IMR-90 (cell line): ENCODE measurements around the gene SLC46A1. TPM values are rescaled to one million over a fixed set of nuclear protein-coding genes. Genes with fewer than 3 reads are reported as not detected.
A peak's percentile ranks its signal among the peaks of the same experiment; 100 is the strongest.

ENCODE experiments used
- ATAC-seq: fragments of 200-7000 bp; cut with Tn5 transposase; 2 replicates; pipeline ENCODE4 v1.9.1; 2020; ENCODE audit warnings: low read depth, mild to moderate bottlenecking, moderate library complexity
- BruUV-seq: library from RNA; stranded (reverse); fragments of 400-500 nt; replicated peaks from 2 replicates; lab custom pipeline; 2021; lab: Mats Ljungman, UMichigan
- CTCF ChIA-PET: fragments of 300-600 bp; formaldehyde crosslinking; extraction: SDS; loops from one replicate; lab custom pipeline; 2021; ENCODE audit warnings: antibody characterized with exemption; lab: Yijun Ruan, JAX
- POLR2A ChIA-PET: fragments of 300-600 bp; sonication (Branson Sonifier 250); formaldehyde crosslinking; loops from one replicate; lab custom pipeline; 2022; ENCODE audit warnings: antibody characterized with exemption; ENCODE audit not compliant: unreplicated experiment; lab: Charles Lee
- DNase-seq: peaks from one replicate; pipeline ENCODE4 v3.0.0; 2013
- H2AFZ ChIP-seq: replicated peaks from 2 replicates; pipeline ENCODE3; 2013; ENCODE audit warnings: low read length, mild to moderate bottlenecking; ENCODE audit not compliant: poor library complexity
- H2AK5ac ChIP-seq: 2 replicates; pipeline ENCODE4 v1.6.1; 2013; ENCODE audit warnings: low read depth, low read length, inconsistent platforms
- H2AK9ac ChIP-seq: replicated peaks from 2 replicates; pipeline ENCODE3; 2013; ENCODE audit warnings: mild to moderate bottlenecking, low read depth, low read length, moderate library complexity; ENCODE audit not compliant: poor library complexity
- H2BK120ac ChIP-seq: 2 replicates; pipeline ENCODE4 v1.6.1; 2013; ENCODE audit warnings: low read depth, low read length, inconsistent platforms
- H2BK15ac ChIP-seq: 3 replicates; pipeline ENCODE4 v1.6.1; 2013; ENCODE audit warnings: low read depth, low read length, inconsistent platforms
- H2BK20ac ChIP-seq: 2 replicates; pipeline ENCODE4 v1.6.1; 2013; ENCODE audit warnings: low read depth, mild to moderate bottlenecking, inconsistent platforms, low read length, moderate library complexity
- H2BK5ac ChIP-seq: 2 replicates; pipeline ENCODE4 v1.6.1; 2013; ENCODE audit warnings: mild to moderate bottlenecking, low read depth, low read length, inconsistent platforms; ENCODE audit not compliant: poor library complexity, severe bottlenecking
- H3K14ac ChIP-seq: replicated peaks from 2 replicates; pipeline ENCODE4 v1.6.1; 2013; ENCODE audit warnings: low read depth, low read length, inconsistent platforms
- H3K18ac ChIP-seq: 2 replicates; pipeline ENCODE4 v1.6.1; 2013; ENCODE audit warnings: low read depth, low read length, control low read depth
- H3K23ac ChIP-seq: 2 replicates; pipeline ENCODE4 v1.6.1; 2013; ENCODE audit warnings: low read depth, low read length, inconsistent platforms
- H3K27ac ChIP-seq: 2 replicates; pipeline ENCODE4 v1.5.1; 2013; ENCODE audit warnings: mild to moderate bottlenecking, control low read depth, low read length; ENCODE audit not compliant: insufficient read depth
- H3K27me3 ChIP-seq: 2 replicates; pipeline ENCODE4 v1.6.1; 2013; ENCODE audit warnings: low read length; ENCODE audit not compliant: control insufficient read depth, insufficient read depth
- H3K36me3 ChIP-seq: 2 replicates; pipeline ENCODE4 v1.6.1; 2013; ENCODE audit warnings: low read length, mixed read lengths; ENCODE audit not compliant: control insufficient read depth, insufficient read depth
- H3K4ac ChIP-seq: 2 replicates; pipeline ENCODE4 v1.6.1; 2013; ENCODE audit warnings: low read depth, low read length, inconsistent platforms
- H3K4me1 ChIP-seq: 2 replicates; pipeline ENCODE4 v1.6.1; 2013; ENCODE audit warnings: low read length, mixed read lengths; ENCODE audit not compliant: control insufficient read depth, insufficient read depth
- H3K4me2 ChIP-seq: 2 replicates; pipeline ENCODE4 v1.6.1; 2013; ENCODE audit warnings: low read depth, mild to moderate bottlenecking, control low read depth, low read length, moderate library complexity
- H3K4me3 ChIP-seq: 2 replicates; pipeline ENCODE4 v1.5.1; 2013; ENCODE audit warnings: low read depth, mild to moderate bottlenecking, control low read depth, low read length, moderate library complexity; ENCODE audit not compliant: insufficient read depth
- H3K56ac ChIP-seq: 2 replicates; pipeline ENCODE4 v1.6.1; 2013; ENCODE audit warnings: low read length, inconsistent platforms; ENCODE audit not compliant: insufficient read depth; ENCODE audit errors: extremely low read depth
- H3K79me1 ChIP-seq, 2 experiments: 2 replicates each; pipeline ENCODE4 v1.6.1; 2013; ENCODE audit warnings: low read length in 2 of 2, inconsistent platforms in 1 of 2, low read depth in 1 of 2
- H3K9ac ChIP-seq: 2 replicates; pipeline ENCODE4 v1.6.1; 2013; ENCODE audit warnings: low read depth, low read length, control low read depth
- H3K9me1 ChIP-seq: 2 replicates; pipeline ENCODE4 v1.6.1; 2013; ENCODE audit warnings: low read length, inconsistent platforms; ENCODE audit not compliant: insufficient read depth
- H3K9me3 ChIP-seq: 2 replicates; pipeline ENCODE4 v1.6.1; 2013; ENCODE audit warnings: low read length; ENCODE audit not compliant: control insufficient read depth, insufficient read depth
- H4K20me1 ChIP-seq: 2 replicates; pipeline ENCODE4 v1.6.1; 2013; ENCODE audit warnings: low read length, inconsistent platforms; ENCODE audit not compliant: insufficient read depth
- H4K5ac ChIP-seq: 2 replicates; pipeline ENCODE4 v1.6.1; 2013; ENCODE audit warnings: mild to moderate bottlenecking, low read depth, low read length, control low read depth
- H4K8ac ChIP-seq, 2 experiments: 2 replicates each; pipeline ENCODE4 v1.6.1; 2013; ENCODE audit warnings: low read depth in 2 of 2, low read length in 2 of 2, control low read depth in 1 of 2, inconsistent platforms in 1 of 2
- H4K91ac ChIP-seq: 2 replicates; pipeline ENCODE4 v1.6.1; 2013; ENCODE audit warnings: low read depth, low read length, inconsistent platforms; ENCODE audit not compliant: insufficient read depth
- BHLHE40 ChIP-seq: fragments of 150-350 bp; IDR thresholded peaks from 2 replicates; pipeline ENCODE4 v1.6.1; 2016; ENCODE audit warnings: mild to moderate bottlenecking, low read depth, low read length
- CEBPB ChIP-seq: IDR thresholded peaks from 2 replicates; pipeline ENCODE4 v1.6.1; 2012; ENCODE audit warnings: low read depth, low read length, improper control_type of control experiment
- CHD1 ChIP-seq: IDR thresholded peaks from 2 replicates; pipeline ENCODE4 v1.6.1; 2012; ENCODE audit warnings: low read depth, low read length, improper control_type of control experiment
- CTCF ChIP-seq: conservative IDR thresholded peaks from 2 replicates; pipeline ENCODE4 v1.5.1; 2012; ENCODE audit warnings: mild to moderate bottlenecking, low read depth, low read length, improper control_type of control experiment
- ELK1 ChIP-seq: fragments of 150-350 bp; IDR thresholded peaks from 2 replicates; pipeline ENCODE4 v1.6.1; 2016; ENCODE audit warnings: low read depth, mild to moderate bottlenecking, low read length, moderate library complexity, borderline replicate concordance
- FOS ChIP-seq: fragments of 150-350 bp; IDR thresholded peaks from 2 replicates; pipeline ENCODE4 v1.6.1; 2016; ENCODE audit warnings: low read depth, low read length
- MAFK ChIP-seq: IDR thresholded peaks from 2 replicates; pipeline ENCODE4 v1.6.1; 2012; ENCODE audit warnings: low read depth, low read length, improper control_type of control experiment
- MAZ ChIP-seq: IDR thresholded peaks from 2 replicates; pipeline ENCODE4 v1.6.1; 2012; ENCODE audit warnings: low read depth, mild to moderate bottlenecking, low read length, improper control_type of control experiment, moderate library complexity, borderline replicate concordance
- MXI1 ChIP-seq: IDR thresholded peaks from 2 replicates; pipeline ENCODE4 v1.6.1; 2012; ENCODE audit warnings: low read depth, mild to moderate bottlenecking, low read length, moderate library complexity, borderline replicate concordance
- NFE2L2 ChIP-seq: fragments of 150-350 bp; IDR thresholded peaks from 2 replicates; pipeline ENCODE4 v1.6.1; 2016; ENCODE audit warnings: low read depth, mild to moderate bottlenecking, low read length
- POLR2A ChIP-seq: IDR thresholded peaks from 2 replicates; pipeline ENCODE4 v1.6.1; 2012; ENCODE audit warnings: mild to moderate bottlenecking, low read depth, low read length
- RAD21 ChIP-seq: IDR thresholded peaks from 2 replicates; pipeline ENCODE4 v1.6.1; 2012; ENCODE audit warnings: low read length, improper control_type of control experiment
- RCOR1 ChIP-seq: IDR thresholded peaks from 2 replicates; pipeline ENCODE4 v1.6.1; 2012; ENCODE audit warnings: mild to moderate bottlenecking, low read length, improper control_type of control experiment; ENCODE audit not compliant: insufficient replicate concordance
- RFX5 ChIP-seq: IDR thresholded peaks from 2 replicates; pipeline ENCODE4 v1.8.0; 2012; ENCODE audit warnings: low read depth, mild to moderate bottlenecking, low read length, moderate library complexity
- SMC3 ChIP-seq: fragments of 150-350 bp; IDR thresholded peaks from 2 replicates; pipeline ENCODE4 v1.6.1; 2016; ENCODE audit warnings: low read depth, mild to moderate bottlenecking, antibody characterized with exemption, low read length, moderate library complexity
- USF2 ChIP-seq: fragments of 150-350 bp; IDR thresholded peaks from 2 replicates; pipeline ENCODE4 v1.6.1; 2017; ENCODE audit warnings: mild to moderate bottlenecking, antibody characterized with exemption, low read length, low read depth
- WGBS, 2 experiments: methylation state at CpG; one replicate each; pipeline versions ENCODE4 v1.1.5 to v1.1.7; 2013; ENCODE audit warnings: missing lambda C conversion rate in 2 of 2; ENCODE audit not compliant: insufficient read length in 1 of 2; ENCODE audit errors: extremely low coverage in 2 of 2; 5-methylcytosine and 5-hydroxymethylcytosine counted together
- dilution Hi-C: fragments of 300-500 bp; cut with HindIII; formaldehyde crosslinking; loops from one replicate; pipeline ENCODE4 v1.14.3; 2018; ENCODE audit warnings: low sequenced_read_pairs; ENCODE audit not compliant: unreplicated experiment
- in situ Hi-C: fragments of 300-500 bp; cut with MboI; formaldehyde crosslinking; loops from 3 replicates; pipeline ENCODE4 v1.14.3; 2019; ENCODE audit warnings: low sequenced_read_pairs, inconsistent platforms, mixed read lengths
- intact Hi-C: fragments of 100-400 bp; cut with micrococcal nuclease; formaldehyde crosslinking; loops from 2 replicates; pipeline ENCODE4 v1.10.0; 2022
- polyA plus RNA-seq, 3 experiments: library from polyadenylated mRNA; depleted of rRNA; stranded (reverse); fragments of >200 nt; gene quantifications; 2 replicates each; pipeline ENCODE4 v1.2.3, GENCODE V29; 2012; ENCODE audit warnings: low replicate concordance in 1 of 3
- total RNA-seq: library from RNA; depleted of rRNA; stranded (reverse); fragments of >200 nt; gene quantifications from 2 replicates; pipeline ENCODE4 v1.2.3, GENCODE V29; 2012

SLC46A1 gene
- total and polyA plus RNA-seq, 2 of the 4 experiments (the other 2 are of a cell fraction), result 2.7 to 3.9 TPM

- Histone ChIP-seq H3K9me3 (no peaks in the 10 kb centered on the region), H3K36me3 (no peaks in the 10 kb centered on the region), H3K23ac (peak overlapping the region; percentile 53; the same call in 1 of the 2 replicates), H3K14ac (peak overlapping the region; percentile 91), H3K4me1 (peaks cover 14% of the 10 kb centered on the region; the same call in 1 of the 2 replicates), H3K4ac (peak overlapping the region; percentile 92), H3K4me2 (peak overlapping the region; percentile 70), H2AFZ (peak overlapping the region; percentile 70), H3K27me3 (no peaks in the 10 kb centered on the region), H2BK120ac (peak overlapping the region; percentile 62), H3K9me1 (peaks cover 35% of the 10 kb centered on the region), H4K8ac (peak overlapping the region; percentile 29 to 97), H4K91ac (peak overlapping the region; percentile 79), H3K18ac (no peak overlapping the region; the same call in 1 of the 2 replicates), H2BK20ac (peak overlapping the region; percentile 73), H3K56ac (peak overlapping the region; percentile 52; the same call in 1 of the 2 replicates), H3K79me1 (peaks cover 5 to 27% of the 10 kb centered on the region in 2 experiments; a peak in 3 of 4 replicates), H4K5ac (peak overlapping the region; percentile 40), H3K4me3 (no peak overlapping the region), H2AK9ac (peak overlapping the region; percentile 33), H2AK5ac (peak overlapping the region; percentile 29; the same call in 1 of the 2 replicates), H3K9ac (no peak overlapping the region; the same call in 1 of the 2 replicates), H3K27ac (peak overlapping the region; percentile 93; the same call in 1 of the 2 replicates), H2BK15ac (0 out of 3 replicates have a peak overlapping the region, but pooled peaks have one; percentile 16), H2BK5ac (no peak overlapping the region), H4K20me1 (peaks cover 28% of the 10 kb centered on the region)
- no peak for ATAC-seq
- intact Hi-C loops (no loop called here), in situ Hi-C loops (no loop called here), dilution Hi-C loops (no loop called here)
- POLR2A ChIA-PET, result no interaction called here
- no CpG with 5 or more reads among the region's 1 CpG for WGBS, 2 experiments
- no TSS peak for BruUV-seq
- no peak for DNase-seq
- TF ChIP-seq CEBPB, result no peak
- TF ChIP-seq NFE2L2, result no peak
- TF ChIP-seq ELK1, result no peak
- no peak for TF ChIP-seq MXI1
- TF ChIP-seq RCOR1, result no peak
- TF ChIP-seq MAZ, result no peak
- TF ChIP-seq CHD1, result no peak
- TF ChIP-seq RFX5, result no peak
- TF ChIP-seq SMC3, result no peak
- TF ChIP-seq FOS, result no peak
- no peak for TF ChIP-seq BHLHE40
- no peak for TF ChIP-seq RAD21
- TF ChIP-seq POLR2A, result no peak
- no peak for TF ChIP-seq MAFK
- TF ChIP-seq CTCF, result no peak
- TF ChIP-seq USF2, result no peak
- CTCF ChIA-PET, result interaction anchor here (1.3 kb wide), 1 partner anchor 14 kb away, joined by 6 read pairs; the partner anchor contains the start of gene POLDIP2
These were observed 35.3 kb downstream of the SLC46A1 start for GRCh38 chr17:28370744-28371103.
